HepG2 (cell line): ENCODE measurements around the gene UTRN. TPM values are rescaled to one million over a fixed set of nuclear protein-coding genes. Genes with fewer than 3 reads are reported as not detected.

Source experiments
- ARNT ChIP-seq: fragments of 450-650 bp; IDR thresholded peaks from 2 replicates; pipeline ENCODE4 v1.6.1; 2017
- ATF6 ChIP-seq: sonication (generic); formaldehyde crosslinking; conservative IDR thresholded peaks from 2 replicates; pipeline ENCODE4 v1.4.0; 2020; ENCODE audit warnings: missing genetic modification reagents
- BORCS8-MEF2B ChIP-seq: sonication (generic); formaldehyde crosslinking; IDR thresholded peaks from 2 replicates; pipeline ENCODE4 v1.8.0; 2022; ENCODE audit warnings: mild to moderate bottlenecking, missing genetic modification reagents
- CBFB ChIP-seq: sonication (generic); formaldehyde crosslinking; IDR thresholded peaks from 2 replicates; pipeline ENCODE4 v1.4.0; 2020; ENCODE audit warnings: missing genetic modification reagents
- ERF ChIP-seq: IDR thresholded peaks from 2 replicates; pipeline ENCODE4 v1.6.1; 2018; ENCODE audit warnings: missing biosample characterization, missing genetic modification reagents
- HNF1B ChIP-seq: sonication (generic); formaldehyde crosslinking; IDR thresholded peaks from 2 replicates; pipeline ENCODE4 v1.5.1; 2020; ENCODE audit warnings: mild to moderate bottlenecking, moderate library complexity, missing genetic modification reagents
- HOMEZ ChIP-seq: IDR thresholded peaks from 2 replicates; pipeline ENCODE4 v1.6.1; 2016; ENCODE audit warnings: low read depth
- HOXA3 ChIP-seq: sonication (generic); formaldehyde crosslinking; IDR thresholded peaks from 2 replicates; pipeline ENCODE4 v1.5.0; 2020; ENCODE audit warnings: missing genetic modification reagents
- NFRKB ChIP-seq: fragments of 450-650 bp; IDR thresholded peaks from 2 replicates; pipeline ENCODE4 v1.6.1; 2017
- REL ChIP-seq: sonication (generic); formaldehyde crosslinking; conservative IDR thresholded peaks from 2 replicates; pipeline ENCODE4 v1.8.0; 2022; ENCODE audit warnings: mild to moderate bottlenecking, missing genetic modification reagents, moderate library complexity
- RNF2 ChIP-seq: fragments of 450-650 bp; conservative IDR thresholded peaks from 2 replicates; pipeline ENCODE4 v1.6.1; 2016; ENCODE audit warnings: low read depth
- SP140L ChIP-seq: sonication (generic); formaldehyde crosslinking; IDR thresholded peaks from 2 replicates; pipeline ENCODE4 v1.4.0; 2020; ENCODE audit warnings: missing genetic modification reagents, borderline replicate concordance
- SRSF4 ChIP-seq: fragments of 200-400 bp; formaldehyde crosslinking; IDR thresholded peaks from one replicate; pipeline ENCODE4 v1.6.1; 2018; ENCODE audit warnings: mild to moderate bottlenecking, low read depth, low read length, moderate library complexity; ENCODE audit not compliant: poor library complexity, severe bottlenecking
- XBP1 ChIP-seq: sonication (generic); formaldehyde crosslinking; IDR thresholded peaks from 2 replicates; pipeline ENCODE4 v1.5.0; 2020; ENCODE audit warnings: missing genetic modification reagents
- ZMAT5 ChIP-seq: sonication (generic); formaldehyde crosslinking; IDR thresholded peaks from 2 replicates; pipeline ENCODE4 v1.5.0; 2020; ENCODE audit warnings: mild to moderate bottlenecking, low read depth, missing genetic modification reagents, borderline replicate concordance
- ZNF484 ChIP-seq: sonication (generic); formaldehyde crosslinking; IDR thresholded peaks from 2 replicates; pipeline ENCODE4 v1.5.1; 2020; ENCODE audit warnings: mild to moderate bottlenecking, low read depth, missing genetic modification reagents, borderline replicate concordance
- ZNF546 ChIP-seq: sonication (generic); formaldehyde crosslinking; conservative IDR thresholded peaks from 2 replicates; pipeline ENCODE4 v1.8.1; 2023; ENCODE audit warnings: mild to moderate bottlenecking, missing genetic modification reagents
- ZNF569 ChIP-seq: sonication (generic); formaldehyde crosslinking; IDR thresholded peaks from 2 replicates; pipeline ENCODE4 v1.5.0; 2020; ENCODE audit warnings: mild to moderate bottlenecking, missing genetic modification reagents, moderate library complexity, borderline replicate concordance
- ZNF652 ChIP-seq: IDR thresholded peaks from 2 replicates; pipeline ENCODE4 v1.6.1; 2016; ENCODE audit warnings: low read depth, borderline replicate concordance
- ZNF670 ChIP-seq: sonication (generic); formaldehyde crosslinking; IDR thresholded peaks from 2 replicates; pipeline ENCODE4 v1.8.0; 2022; ENCODE audit warnings: mild to moderate bottlenecking, missing genetic modification reagents, borderline replicate concordance
- ZNF841 ChIP-seq: sonication (generic); formaldehyde crosslinking; IDR thresholded peaks from 2 replicates; pipeline ENCODE4 v1.8.1; 2023; ENCODE audit warnings: missing genetic modification reagents, borderline replicate concordance
- polyA plus RNA-seq, 8 experiments: library from polyadenylated mRNA; depleted of rRNA in 3 of 8; stranded (reverse) in 7 of 8; unstranded in 1 of 8; fragments of >200 nt; fragmentation: Illumina TruSeq in 4 of 8; extraction: Trizol in 4 of 8; gene quantifications; 2 replicates each; pipeline versions ENCODE4 v1.2.1 to v1.2.3, GENCODE V29; 2011 to 2016; ENCODE audit warnings: low read depth in 4 of 8, missing spikeins in 1 of 8, mixed read lengths in 1 of 8; ENCODE audit not compliant: insufficient read depth in 1 of 8
- total RNA-seq, 5 experiments: library from RNA; depleted of rRNA; stranded (reverse); fragments of >200 nt; fragmentation: Illumina TruSeq; extraction: Trizol; gene quantifications; 2 replicates each; pipeline ENCODE4 v1.2.3, GENCODE V29; 2016; ENCODE audit warnings: low read depth in 1 of 5
- TF ChIP-seq, protein P1 (sequence below): sonication (generic); formaldehyde crosslinking; IDR thresholded peaks from 2 replicates; pipeline ENCODE4 v1.5.0; 2020; ENCODE audit warnings: mild to moderate bottlenecking, missing genetic modification reagents

UTRN gene
- total and polyA plus RNA-seq, 2 of the 13 experiments (the other 11 are each of a cell fraction or from before 2014, with no cell fraction given): 102 to 116 TPM

DNA sequence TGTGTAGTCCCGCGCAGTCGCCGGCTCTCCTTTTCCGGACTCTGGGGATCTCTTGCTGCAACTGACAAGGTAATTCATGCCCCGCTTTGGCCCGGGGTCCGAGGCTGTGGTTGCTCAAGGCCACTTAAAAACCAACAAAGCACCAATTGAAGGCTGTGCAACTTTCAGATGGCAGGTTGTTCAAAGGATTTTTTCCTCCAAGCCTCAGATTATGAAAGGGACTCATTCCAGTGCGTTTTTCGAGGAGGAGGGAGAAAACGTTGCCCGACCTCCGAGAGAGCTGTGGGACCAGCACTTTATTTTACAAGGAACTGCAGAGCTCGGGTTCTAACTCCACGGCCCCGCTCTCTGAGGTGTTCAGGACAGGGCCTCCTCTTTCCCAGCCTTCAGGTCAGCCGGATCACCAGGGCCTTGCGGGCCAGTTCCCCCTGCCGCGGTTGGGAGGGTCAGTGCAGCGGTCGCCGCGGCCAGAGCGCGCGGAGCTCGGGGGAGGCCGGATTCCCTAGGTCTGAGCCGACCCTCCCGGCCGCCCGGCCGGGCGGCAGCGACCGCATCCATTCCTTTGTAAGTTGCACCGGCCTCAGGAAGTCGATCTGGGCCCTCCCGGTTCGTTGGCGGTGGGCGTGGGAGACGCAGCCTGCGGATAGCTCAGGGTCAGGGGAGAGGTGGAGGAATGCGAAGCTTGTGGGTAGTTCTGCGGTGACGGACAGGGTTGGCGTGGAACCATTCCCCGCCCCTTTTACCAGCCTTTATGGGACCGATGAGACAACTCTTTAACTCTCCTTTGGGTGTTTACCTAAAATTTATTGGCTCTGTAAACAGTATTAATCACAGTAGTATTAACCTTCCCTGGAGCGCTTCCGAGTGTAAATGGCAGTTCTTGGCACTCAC, 1.6 kb downstream of the UTRN start (continued):
- no peak for TF ChIP-seq ZNF484 (CRISPR knock-in tag)
- no peak for TF ChIP-seq ARNT
- peak; percentile 76; the same call in 1 of the 2 replicates for TF ChIP-seq REL (CRISPR knock-in tag)
- no peak for TF ChIP-seq ZNF569 (CRISPR knock-in tag)
- no peak for TF ChIP-seq XBP1 (CRISPR knock-in tag)
- no peak for TF ChIP-seq ZMAT5 (CRISPR knock-in tag)
- no peak for TF ChIP-seq NFRKB
- TF ChIP-seq, protein P1, sequence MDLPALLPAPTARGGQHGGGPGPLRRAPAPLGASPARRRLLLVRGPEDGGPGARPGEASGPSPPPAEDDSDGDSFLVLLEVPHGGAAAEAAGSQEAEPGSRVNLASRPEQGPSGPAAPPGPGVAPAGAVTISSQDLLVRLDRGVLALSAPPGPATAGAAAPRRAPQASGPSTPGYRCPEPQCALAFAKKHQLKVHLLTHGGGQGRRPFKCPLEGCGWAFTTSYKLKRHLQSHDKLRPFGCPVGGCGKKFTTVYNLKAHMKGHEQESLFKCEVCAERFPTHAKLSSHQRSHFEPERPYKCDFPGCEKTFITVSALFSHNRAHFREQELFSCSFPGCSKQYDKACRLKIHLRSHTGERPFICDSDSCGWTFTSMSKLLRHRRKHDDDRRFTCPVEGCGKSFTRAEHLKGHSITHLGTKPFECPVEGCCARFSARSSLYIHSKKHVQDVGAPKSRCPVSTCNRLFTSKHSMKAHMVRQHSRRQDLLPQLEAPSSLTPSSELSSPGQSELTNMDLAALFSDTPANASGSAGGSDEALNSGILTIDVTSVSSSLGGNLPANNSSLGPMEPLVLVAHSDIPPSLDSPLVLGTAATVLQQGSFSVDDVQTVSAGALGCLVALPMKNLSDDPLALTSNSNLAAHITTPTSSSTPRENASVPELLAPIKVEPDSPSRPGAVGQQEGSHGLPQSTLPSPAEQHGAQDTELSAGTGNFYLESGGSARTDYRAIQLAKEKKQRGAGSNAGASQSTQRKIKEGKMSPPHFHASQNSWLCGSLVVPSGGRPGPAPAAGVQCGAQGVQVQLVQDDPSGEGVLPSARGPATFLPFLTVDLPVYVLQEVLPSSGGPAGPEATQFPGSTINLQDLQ (CRISPR knock-in tag): no peak
- TF ChIP-seq HOMEZ: peak; percentile 85; the same call in 1 of the 2 replicates
- peak; percentile 26; the same call in 1 of the 2 replicates for TF ChIP-seq SP140L (CRISPR knock-in tag)
- TF ChIP-seq ZNF652 (CRISPR knock-in tag): no peak
- TF ChIP-seq CBFB (CRISPR knock-in tag): peak; percentile 60; the same call in 1 of the 2 replicates
- TF ChIP-seq ERF (CRISPR knock-in tag): peak; percentile 6; the same call in 1 of the 2 replicates
- TF ChIP-seq RNF2: no peak
- TF ChIP-seq ATF6: no peak
- peak; percentile 41; the same call in 1 of the 2 replicates for TF ChIP-seq BORCS8-MEF2B
- no peak for TF ChIP-seq ZNF841 (CRISPR knock-in tag)
- TF ChIP-seq HNF1B (CRISPR knock-in tag): peak; percentile 62
- TF ChIP-seq SRSF4: no peak
- no peak; the same call in 1 of the 2 replicates for TF ChIP-seq ZNF546 (CRISPR knock-in tag)
- TF ChIP-seq ZNF670 (CRISPR knock-in tag): no peak
- peak; percentile 59 for TF ChIP-seq HOXA3
